Nephron progenitor cell (in vitro differentiated cells): ENCODE results near the gene PARD3.

Experiments used
- DNase-seq: peaks from one replicate; pipeline ENCODE4 v3.0.0; 2021
- H3K27ac Mint-ChIP-seq: 2 replicates; pipeline ENCODE4 v1.8.0; 2021; ENCODE audit warnings: mild to moderate bottlenecking, moderate library complexity, mixed read lengths
- H3K27me3 Mint-ChIP-seq: 2 replicates; pipeline ENCODE4 v1.8.0; 2021; ENCODE audit warnings: mild to moderate bottlenecking, low read depth, mixed read lengths; ENCODE audit not compliant: poor library complexity
- H3K36me3 Mint-ChIP-seq: 2 replicates; pipeline ENCODE4 v1.8.0; 2021; ENCODE audit warnings: low read depth, mixed read lengths
- H3K4me1 Mint-ChIP-seq: 2 replicates; pipeline ENCODE4 v1.8.0; 2021; ENCODE audit warnings: mixed read lengths
- H3K4me3 Mint-ChIP-seq: 2 replicates; pipeline ENCODE4 v1.8.0; 2021; ENCODE audit warnings: mild to moderate bottlenecking, moderate library complexity, mixed read lengths
- H3K9me3 Mint-ChIP-seq: 2 replicates; pipeline ENCODE4 v1.8.0; 2021; ENCODE audit warnings: mild to moderate bottlenecking, moderate library complexity, mixed read lengths
- TF ChIP-seq, protein P1 (sequence below): fragments of 200-600 bp; sonication (generic); IDR thresholded peaks from 2 replicates; pipeline ENCODE4 v1.5.0; 2021; ENCODE audit warnings: antibody characterized with exemption

PARD3 gene

GRCh38 chr10:34731885-34732701 lies 83.0 kb downstream of the PARD3 start:
- H3K36me3 Mint-ChIP-seq: no peaks in the 10 kb centered on the region
- no peak overlapping the region for H3K4me3 Mint-ChIP-seq
- no peak for DNase-seq
- no peaks in the 10 kb centered on the region for H3K9me3 Mint-ChIP-seq
- peaks cover 59% of the 10 kb centered on the region for H3K4me1 Mint-ChIP-seq
- H3K27me3 Mint-ChIP-seq: no peaks in the 10 kb centered on the region
- H3K27ac Mint-ChIP-seq: no peak overlapping the region
- TF ChIP-seq, protein P1, sequence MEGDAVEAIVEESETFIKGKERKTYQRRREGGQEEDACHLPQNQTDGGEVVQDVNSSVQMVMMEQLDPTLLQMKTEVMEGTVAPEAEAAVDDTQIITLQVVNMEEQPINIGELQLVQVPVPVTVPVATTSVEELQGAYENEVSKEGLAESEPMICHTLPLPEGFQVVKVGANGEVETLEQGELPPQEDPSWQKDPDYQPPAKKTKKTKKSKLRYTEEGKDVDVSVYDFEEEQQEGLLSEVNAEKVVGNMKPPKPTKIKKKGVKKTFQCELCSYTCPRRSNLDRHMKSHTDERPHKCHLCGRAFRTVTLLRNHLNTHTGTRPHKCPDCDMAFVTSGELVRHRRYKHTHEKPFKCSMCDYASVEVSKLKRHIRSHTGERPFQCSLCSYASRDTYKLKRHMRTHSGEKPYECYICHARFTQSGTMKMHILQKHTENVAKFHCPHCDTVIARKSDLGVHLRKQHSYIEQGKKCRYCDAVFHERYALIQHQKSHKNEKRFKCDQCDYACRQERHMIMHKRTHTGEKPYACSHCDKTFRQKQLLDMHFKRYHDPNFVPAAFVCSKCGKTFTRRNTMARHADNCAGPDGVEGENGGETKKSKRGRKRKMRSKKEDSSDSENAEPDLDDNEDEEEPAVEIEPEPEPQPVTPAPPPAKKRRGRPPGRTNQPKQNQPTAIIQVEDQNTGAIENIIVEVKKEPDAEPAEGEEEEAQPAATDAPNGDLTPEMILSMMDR: no peak

- peaks cover 61% of the 10 kb centered on the region for H3K4me1 Mint-ChIP-seq
- no peaks in the 10 kb centered on the region for H3K36me3 Mint-ChIP-seq
- no peak overlapping the region for H3K27ac Mint-ChIP-seq
Observed at GRCh38 chr10:34731213-34731612, 83.9 kb downstream of the PARD3 start.

DNA sequence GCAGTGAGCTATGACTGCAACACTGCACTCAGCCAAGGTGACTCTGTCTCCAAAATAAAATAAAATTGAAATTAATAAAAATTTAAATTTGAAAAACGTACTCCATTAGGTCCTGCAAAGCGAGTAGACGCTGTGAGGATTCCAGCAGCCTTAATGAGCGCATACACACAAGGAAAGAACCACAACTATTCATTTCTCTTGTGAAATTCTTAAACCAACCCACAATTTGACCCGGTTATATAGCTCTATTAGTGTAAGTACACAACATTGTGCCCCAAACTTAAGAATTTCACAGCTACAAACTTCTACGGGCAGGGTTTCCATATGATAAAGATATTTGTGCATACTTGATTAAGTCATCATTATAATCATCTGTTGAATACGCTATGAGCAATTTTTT lies 84.4 kb downstream of the PARD3 start:
- no peaks in the 10 kb centered on the region for H3K9me3 Mint-ChIP-seq
- peaks cover 61% of the 10 kb centered on the region for H3K4me1 Mint-ChIP-seq
- DNase-seq: no peak
- H3K27ac Mint-ChIP-seq: no peak overlapping the region
- no peaks in the 10 kb centered on the region for H3K36me3 Mint-ChIP-seq
- no peak overlapping the region for H3K4me3 Mint-ChIP-seq
- H3K27me3 Mint-ChIP-seq: no peaks in the 10 kb centered on the region
- TF ChIP-seq, protein P1: no peak

More at GRCh38 chr10:34731213-34731612, 83.9 kb downstream of the PARD3 start:
- no peak overlapping the region for H3K4me3 Mint-ChIP-seq
- H3K27me3 Mint-ChIP-seq: no peaks in the 10 kb centered on the region
- no peaks in the 10 kb centered on the region for H3K9me3 Mint-ChIP-seq
- TF ChIP-seq, protein P1: no peak
- no peak for DNase-seq

DNA sequence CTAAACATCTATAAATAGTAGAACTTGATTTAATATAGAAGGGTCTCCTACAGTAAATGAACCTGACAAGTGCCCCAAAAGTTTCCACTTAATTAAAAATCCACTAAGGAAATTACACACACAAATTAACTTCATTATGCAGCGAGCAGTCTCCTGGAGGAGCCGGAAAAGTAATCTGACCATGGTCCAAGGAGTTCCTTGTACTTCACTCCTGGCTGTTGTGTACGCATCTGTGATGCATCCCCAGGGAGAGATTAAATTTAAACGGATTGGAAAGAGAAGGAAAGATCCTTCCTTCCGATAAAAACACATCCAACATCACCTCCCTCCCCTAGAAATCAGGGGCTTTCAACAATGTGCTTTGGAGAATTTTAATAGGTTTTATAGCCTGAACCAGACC lies 85.5 kb downstream of the PARD3 start:
- Mint-ChIP-seq H3K27ac (no peak overlapping the region), H3K9me3 (no peaks in the 10 kb centered on the region), H3K4me1 (peaks cover 70% of the 10 kb centered on the region), H3K4me3 (no peak overlapping the region), H3K36me3 (no peaks in the 10 kb centered on the region), H3K27me3 (no peaks in the 10 kb centered on the region)
- DNase-seq: no peak
- TF ChIP-seq, protein P1: no peak

DNA sequence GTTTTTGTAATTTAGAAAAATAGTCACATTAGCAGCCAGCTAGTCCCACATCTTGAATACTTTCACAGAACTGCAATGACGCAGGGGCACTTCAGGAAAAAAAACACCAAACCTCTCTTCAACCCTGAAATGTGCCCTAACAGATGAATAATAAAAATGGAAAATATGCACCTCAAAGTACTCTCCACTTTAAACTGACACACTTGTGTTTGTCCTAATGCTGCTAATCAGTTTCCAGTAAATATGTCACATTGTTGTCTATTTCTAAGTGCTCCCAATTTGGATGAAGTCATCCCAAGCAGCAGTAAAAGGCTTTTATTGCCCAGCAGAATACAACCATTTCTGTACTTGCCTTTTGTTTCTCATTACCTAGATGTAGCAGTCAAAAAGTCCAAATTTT lies 86.7 kb downstream of the PARD3 start:
- H3K4me3 Mint-ChIP-seq: no peak overlapping the region
- no peaks in the 10 kb centered on the region for H3K9me3 Mint-ChIP-seq
- TF ChIP-seq, protein P1: no peak
- no peaks in the 10 kb centered on the region for H3K36me3 Mint-ChIP-seq
- no peak for DNase-seq
- H3K4me1 Mint-ChIP-seq: peaks cover 83% of the 10 kb centered on the region
- H3K27ac Mint-ChIP-seq: no peak overlapping the region
- no peaks in the 10 kb centered on the region for H3K27me3 Mint-ChIP-seq

GRCh38 chr10:34727595-34728033 lies 87.5 kb downstream of the PARD3 start:
- Mint-ChIP-seq H3K4me3 (no peak overlapping the region), H3K9me3 (no peaks in the 10 kb centered on the region), H3K36me3 (no peaks in the 10 kb centered on the region), H3K4me1 (peaks cover 82% of the 10 kb centered on the region), H3K27ac (no peak overlapping the region), H3K27me3 (no peaks in the 10 kb centered on the region)
- TF ChIP-seq, protein P1: no peak
- no peak for DNase-seq
